ENCODE results near the gene LACTBL1. TPM values are rescaled to one million over a fixed set of nuclear protein-coding genes. Genes with fewer than 3 reads are reported as not detected.
"Not testable (repeated sequence)": the region's sequence is repeated elsewhere in the genome, so short reads cannot be mapped to it uniquely, and the experiment has no call there.

The LACTBL1 gene
- total RNA-seq, 2 experiments from 2014 or later = not detected

- POLR2A ChIA-PET = no interaction called here
- H3K36me3 ChIP-seq (ENCODE audit: insufficient read depth, low read length) = no peaks in the 10 kb centered on the region
- peaks cover 59% of the 10 kb centered on the region for H3K27me3 Mint-ChIP-seq
Measured at GRCh38 chr1:22952694-22953056, 20.0 kb downstream of the LACTBL1 start.

GRCh38 chr1:22951796-22952195, 20.9 kb downstream of the LACTBL1 start:
- Histone ChIP-seq H3K27me3 (ENCODE audit: control insufficient read depth in 1 of 2, insufficient read depth in 2 of 2, low read length in 2 of 2) (peaks cover 16 to 26% of the 10 kb centered on the region in 2 experiments), H3K27ac (ENCODE audit: low read depth in 1 of 2, low read length in 2 of 2) (no peak overlapping the region), H3K36me3 (ENCODE audit: insufficient read depth, low read length) (no peaks in the 10 kb centered on the region), H3K9me3 (ENCODE audit: control insufficient read depth in 1 of 2, insufficient read depth in 1 of 2, low read length in 2 of 2) (peaks cover 0 to 5% of the 10 kb centered on the region in 2 experiments), H3K4me1 (ENCODE audit: insufficient read depth, low read length) (no peaks in the 10 kb centered on the region), H3K4me3 (ENCODE audit: low read length) (no peak overlapping the region)
- no peak overlapping the region for H3K27ac Mint-ChIP-seq
- CTCF ChIA-PET = no interaction called here
- TF ChIP-seq, protein P1, sequence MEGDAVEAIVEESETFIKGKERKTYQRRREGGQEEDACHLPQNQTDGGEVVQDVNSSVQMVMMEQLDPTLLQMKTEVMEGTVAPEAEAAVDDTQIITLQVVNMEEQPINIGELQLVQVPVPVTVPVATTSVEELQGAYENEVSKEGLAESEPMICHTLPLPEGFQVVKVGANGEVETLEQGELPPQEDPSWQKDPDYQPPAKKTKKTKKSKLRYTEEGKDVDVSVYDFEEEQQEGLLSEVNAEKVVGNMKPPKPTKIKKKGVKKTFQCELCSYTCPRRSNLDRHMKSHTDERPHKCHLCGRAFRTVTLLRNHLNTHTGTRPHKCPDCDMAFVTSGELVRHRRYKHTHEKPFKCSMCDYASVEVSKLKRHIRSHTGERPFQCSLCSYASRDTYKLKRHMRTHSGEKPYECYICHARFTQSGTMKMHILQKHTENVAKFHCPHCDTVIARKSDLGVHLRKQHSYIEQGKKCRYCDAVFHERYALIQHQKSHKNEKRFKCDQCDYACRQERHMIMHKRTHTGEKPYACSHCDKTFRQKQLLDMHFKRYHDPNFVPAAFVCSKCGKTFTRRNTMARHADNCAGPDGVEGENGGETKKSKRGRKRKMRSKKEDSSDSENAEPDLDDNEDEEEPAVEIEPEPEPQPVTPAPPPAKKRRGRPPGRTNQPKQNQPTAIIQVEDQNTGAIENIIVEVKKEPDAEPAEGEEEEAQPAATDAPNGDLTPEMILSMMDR (IDR thresholded peaks at IDR 0.05) = no peak
- ATAC-seq (ENCODE audit: poor library complexity) (no peak), DNase-seq (no peak)
- H3K27me3 Mint-ChIP-seq = peaks cover 57% of the 10 kb centered on the region
- no peak overlapping the region for H3K4me3 Mint-ChIP-seq
- no peaks in the 10 kb centered on the region for H3K4me1 Mint-ChIP-seq (ENCODE audit: low read depth)
- intact Hi-C loops (cut with DNase I, micrococcal nuclease) = no loop called here
- H3K9me3 Mint-ChIP-seq = no peaks in the 10 kb centered on the region
- POLR2A ChIA-PET = no interaction called here
- no peaks in the 10 kb centered on the region for H3K36me3 Mint-ChIP-seq (ENCODE audit: low read depth)

More at GRCh38 chr1:22952694-22953056, 20.0 kb downstream of the LACTBL1 start:
- Mint-ChIP-seq H3K4me3 (no peak overlapping the region), H3K27ac (no peak overlapping the region), H3K36me3 (ENCODE audit: low read depth) (no peaks in the 10 kb centered on the region), H3K4me1 (ENCODE audit: low read depth) (no peaks in the 10 kb centered on the region), H3K9me3 (no peaks in the 10 kb centered on the region)
- intact Hi-C loops (cut with DNase I, micrococcal nuclease) = no loop called here
- no peak for DNase-seq
- no peak overlapping the region for H3K4me3 ChIP-seq (ENCODE audit: low read length)
- no peak overlapping the region for H3K27ac ChIP-seq (ENCODE audit: low read depth in 1 of 2, low read length in 2 of 2)
- H3K4me1 ChIP-seq (ENCODE audit: insufficient read depth, low read length) = no peaks in the 10 kb centered on the region
- CTCF ChIA-PET = no interaction called here
- H3K9me3 ChIP-seq (ENCODE audit: control insufficient read depth in 1 of 2, insufficient read depth in 1 of 2, low read length in 2 of 2) = peaks cover 0 to 5% of the 10 kb centered on the region in 2 experiments
- no peak for ATAC-seq (ENCODE audit: poor library complexity)
- peaks cover 16 to 26% of the 10 kb centered on the region in 2 experiments for H3K27me3 ChIP-seq (ENCODE audit: control insufficient read depth in 1 of 2, insufficient read depth in 2 of 2, low read length in 2 of 2)
- TF ChIP-seq, protein P1 (IDR thresholded peaks at IDR 0.05) = no peak

GRCh38 chr1:22949822-22950331, 22.8 kb downstream of the LACTBL1 start:
- H3K36me3 ChIP-seq (ENCODE audit: insufficient read depth, low read length) = no peaks in the 10 kb centered on the region
- H3K27me3 ChIP-seq (ENCODE audit: control insufficient read depth in 1 of 2, insufficient read depth in 2 of 2, low read length in 2 of 2) = peaks cover 16 to 23% of the 10 kb centered on the region in 2 experiments
- Mint-ChIP-seq H3K36me3 (ENCODE audit: low read depth) (no peaks in the 10 kb centered on the region), H3K9me3 (no peaks in the 10 kb centered on the region), H3K27me3 (peaks cover 53% of the 10 kb centered on the region), H3K4me3 (no peak overlapping the region), H3K27ac (no peak overlapping the region), H3K4me1 (ENCODE audit: low read depth) (no peaks in the 10 kb centered on the region)
- no peak overlapping the region for H3K4me3 ChIP-seq (ENCODE audit: low read length)
- no peak for DNase-seq
- H3K27ac ChIP-seq (ENCODE audit: low read depth in 1 of 2, low read length in 2 of 2) = no peak overlapping the region
- H3K9me3 ChIP-seq (ENCODE audit: control insufficient read depth in 1 of 2, insufficient read depth in 1 of 2, low read length in 2 of 2) = peaks cover 0 to 5% of the 10 kb centered on the region in 2 experiments
- ChIA-PET CTCF (no interaction called here), POLR2A (no interaction called here)
- H3K4me1 ChIP-seq (ENCODE audit: insufficient read depth, low read length) = no peaks in the 10 kb centered on the region
- no peak for ATAC-seq (ENCODE audit: poor library complexity)
- intact Hi-C loops (cut with DNase I, micrococcal nuclease) = loop anchor here in 1 of 2 experiments (10.0 kb wide), 1 partner anchor 1715 kb away; no protein-coding TSS in a partner anchor
- TF ChIP-seq, protein P1 (IDR thresholded peaks at IDR 0.05) = no peak

- H3K4me1 Mint-ChIP-seq (ENCODE audit: low read depth); H3K4me3 ChIP-seq (ENCODE audit: low read length); DNase-seq; POLR2A ChIA-PET; H3K4me3 Mint-ChIP-seq; H3K36me3 Mint-ChIP-seq (ENCODE audit: low read depth); H3K9me3 Mint-ChIP-seq; ATAC-seq (ENCODE audit: poor library complexity); H3K4me1 ChIP-seq (ENCODE audit: insufficient read depth, low read length); H3K36me3 ChIP-seq (ENCODE audit: insufficient read depth, low read length); H3K27ac Mint-ChIP-seq; CTCF ChIA-PET; H3K27ac ChIP-seq (ENCODE audit: low read depth in 1 of 2, low read length in 2 of 2): not testable (repeated sequence)
- Histone ChIP-seq H3K27me3 (ENCODE audit: control insufficient read depth in 1 of 2, insufficient read depth in 2 of 2, low read length in 2 of 2) (peaks cover 7 to 10% of the 10 kb centered on the region in 2 experiments), H3K9me3 (ENCODE audit: control insufficient read depth in 1 of 2, insufficient read depth in 1 of 2, low read length in 2 of 2) (peaks cover 0 to 15% of the 10 kb centered on the region in 2 experiments)
- intact Hi-C loops (cut with DNase I, micrococcal nuclease) = loop anchor here in 1 of 2 experiments (10.0 kb wide), 1 partner anchor 1710 kb away; no protein-coding TSS in a partner anchor
- H3K27me3 Mint-ChIP-seq = peaks cover 41% of the 10 kb centered on the region
Measured at GRCh38 chr1:22945171-22945570, 27.5 kb downstream of the LACTBL1 start.

Data from CD4-positive, alpha-beta T cell (primary cell).